HG02642 (cell line): ENCODE measurements around the gene PGC.

Source experiments
- ATAC-seq: cut with Tn5 transposase; IDR thresholded peaks from one replicate; pipeline ENCODE4 v1.9.1; 2021; ENCODE audit warnings: mild to moderate bottlenecking; ENCODE audit not compliant: unreplicated experiment, poor library complexity

The PGC gene

DNA sequence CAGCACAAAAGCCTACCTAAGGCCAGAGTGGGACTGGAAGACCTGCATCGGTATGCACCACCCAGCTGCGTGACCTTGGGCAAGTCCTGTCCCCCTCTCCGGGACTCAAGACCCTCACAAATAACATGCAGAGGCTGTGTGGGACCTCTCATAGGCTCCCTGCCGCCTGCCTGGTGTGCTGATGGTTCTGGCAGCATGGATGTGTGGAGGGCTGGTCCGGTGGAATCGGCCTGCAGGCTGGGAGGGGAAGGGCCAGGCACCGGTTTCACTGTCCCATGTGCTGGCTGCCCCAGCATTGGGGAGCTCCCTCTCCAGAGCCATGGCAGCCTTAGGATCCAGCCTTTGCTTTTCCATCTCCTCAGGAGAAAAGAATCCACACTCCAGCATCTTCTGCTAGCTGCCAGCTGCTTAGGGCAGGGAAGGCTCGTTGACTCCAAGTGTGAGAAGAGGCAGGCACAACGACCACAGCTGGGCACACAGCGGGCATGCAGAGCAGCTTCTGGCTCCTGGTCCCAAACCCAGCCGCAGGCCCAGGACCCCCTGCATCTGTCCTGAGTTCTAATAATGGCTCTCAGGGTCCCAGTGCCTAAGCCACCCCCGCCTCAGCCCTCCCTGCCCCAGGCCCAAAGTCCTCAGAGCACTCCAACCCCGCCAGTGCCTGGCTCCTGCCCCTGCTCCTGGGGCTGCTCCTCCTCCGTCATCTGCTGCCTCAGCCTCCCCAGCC lies 44.3 kb downstream of the PGC start:
- no peak for ATAC-seq

DNA sequence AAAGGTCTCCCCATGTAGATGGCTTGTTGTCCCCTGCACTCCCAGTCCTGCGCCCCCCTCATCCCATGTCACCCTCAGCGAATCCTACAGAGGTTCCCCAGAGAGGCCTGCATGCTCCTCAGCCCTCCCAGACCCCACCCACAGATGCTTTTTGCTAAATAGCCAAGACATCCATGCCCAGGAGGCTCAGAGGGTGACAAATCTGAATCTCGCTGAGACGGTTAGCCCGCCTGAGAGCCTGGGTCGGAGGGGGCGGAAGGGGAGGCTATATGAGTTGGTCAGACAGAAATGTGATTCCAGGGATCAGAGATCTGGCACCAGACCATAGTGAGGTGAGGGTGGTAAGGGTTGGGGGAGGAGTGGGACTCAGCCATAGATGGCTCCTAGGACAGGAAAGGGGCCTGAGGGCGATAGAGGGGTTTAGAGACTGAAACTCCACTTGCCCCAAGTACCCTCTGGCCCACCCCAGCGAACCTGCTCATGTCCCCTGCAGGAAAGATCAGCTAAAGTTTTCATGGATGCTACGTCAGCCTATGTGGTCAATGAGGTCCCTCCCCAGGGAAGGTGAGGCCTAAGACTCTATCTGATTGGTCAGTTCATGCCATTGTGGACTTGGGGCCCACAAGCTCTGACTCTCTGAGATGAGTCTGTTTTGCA lies 45.0 kb downstream of the PGC start:
- ATAC-seq, result no peak

DNA sequence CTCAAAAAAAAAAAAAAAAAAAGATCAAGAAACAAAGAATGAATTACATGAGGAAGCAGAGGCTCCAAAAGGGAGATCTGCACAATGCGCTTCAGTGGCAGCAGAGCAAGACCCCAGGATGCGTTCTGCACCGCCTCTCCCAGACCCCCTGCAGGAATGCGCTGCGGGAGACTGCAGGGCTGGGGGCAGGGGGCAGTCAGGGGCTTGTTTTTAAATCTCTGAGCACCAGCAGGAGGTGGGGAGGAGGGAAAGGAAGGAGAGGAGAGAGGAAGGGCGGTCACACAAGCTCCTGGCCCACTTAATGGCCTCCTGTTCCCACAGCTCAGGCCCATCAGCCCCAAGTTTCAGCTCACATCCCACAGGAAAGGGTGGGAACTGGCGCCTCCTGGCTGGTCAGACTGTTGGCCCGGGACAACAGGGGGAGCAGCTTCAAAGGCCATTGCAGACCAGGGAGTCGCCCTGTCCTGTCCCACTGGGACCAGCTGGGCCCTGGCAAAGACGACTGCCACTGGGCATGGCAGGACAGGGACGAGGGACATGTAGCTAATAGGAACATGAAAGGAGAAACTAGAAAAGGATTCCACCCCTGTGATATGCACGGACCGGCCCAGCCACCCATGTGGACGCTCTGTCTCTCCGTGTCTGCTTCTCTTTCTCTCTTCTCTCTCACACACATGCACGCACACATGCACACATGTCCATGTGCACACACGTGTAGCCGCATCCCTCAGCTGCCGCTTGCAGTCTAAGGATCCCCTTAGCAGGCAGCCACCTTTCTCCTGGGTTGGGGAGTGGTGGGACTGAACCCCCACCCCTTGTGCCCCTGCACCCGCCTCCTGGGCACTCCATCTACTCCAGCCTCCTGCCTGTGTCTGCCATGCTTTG lies 46.5 kb downstream of the PGC start:
- no peak for ATAC-seq

DNA sequence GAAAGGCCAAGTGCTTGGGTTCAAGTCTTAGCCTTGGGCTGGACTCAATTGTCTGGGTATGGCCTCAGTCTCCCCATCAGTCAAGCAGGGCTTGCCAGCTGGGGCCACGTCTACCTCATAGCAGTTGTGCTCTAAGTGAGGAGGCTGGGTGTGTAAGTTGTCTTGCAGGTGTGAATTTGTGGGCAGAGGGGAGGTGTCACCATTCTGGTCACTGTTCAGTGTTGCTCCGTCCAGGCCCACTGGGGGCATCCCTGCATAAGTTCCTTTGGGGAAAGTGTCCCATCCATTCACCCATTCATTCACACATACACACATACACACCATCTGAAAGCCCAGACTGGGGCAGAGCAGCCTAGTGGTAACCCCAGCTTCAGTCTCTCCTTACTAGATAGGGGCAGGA lies 48.1 kb downstream of the PGC start:
- no peak for ATAC-seq

DNA sequence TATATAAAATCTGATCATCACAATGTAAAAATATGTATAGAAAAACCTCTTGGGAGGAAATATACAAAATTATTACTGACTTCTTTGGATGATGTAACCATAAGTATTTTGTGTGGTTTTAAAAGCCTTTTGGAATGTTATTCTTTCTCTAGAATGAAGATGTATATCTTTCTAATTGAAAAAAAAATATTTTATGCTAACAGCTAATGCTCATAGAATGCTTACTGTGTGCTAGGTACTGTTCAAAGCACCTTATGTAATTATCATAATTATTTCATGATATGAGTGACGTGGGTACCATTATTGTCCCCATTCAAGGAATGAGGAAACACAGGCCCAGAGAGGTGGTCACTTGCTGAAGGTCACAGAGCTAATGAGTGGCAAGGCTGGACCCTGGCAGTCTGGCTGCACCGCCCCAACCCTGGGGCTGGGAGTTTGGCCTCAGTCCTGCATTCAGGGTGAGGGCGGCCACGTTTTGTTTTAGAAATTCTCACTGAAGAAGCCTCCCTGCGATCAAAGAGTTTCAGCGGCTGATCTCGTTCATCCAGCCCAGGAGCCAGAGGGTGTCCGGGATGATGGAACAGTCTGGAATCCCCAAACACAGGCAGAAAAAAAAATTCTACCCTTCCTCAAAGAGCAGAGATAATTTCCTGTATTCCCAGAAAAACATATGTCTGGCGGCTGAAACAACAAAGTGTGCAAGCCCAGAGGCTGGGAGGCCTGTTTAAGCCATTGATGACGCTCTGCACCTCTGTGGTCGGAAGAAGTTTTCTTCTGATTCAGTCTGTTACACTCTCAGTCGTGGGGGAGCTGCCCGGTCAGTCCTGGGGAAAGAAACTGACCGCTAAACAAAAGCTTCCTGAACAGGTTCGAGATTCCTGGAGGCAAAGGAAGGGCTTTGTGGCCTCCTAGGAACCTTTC lies 49.1 kb downstream of the PGC start:
- ATAC-seq, result no peak

DNA sequence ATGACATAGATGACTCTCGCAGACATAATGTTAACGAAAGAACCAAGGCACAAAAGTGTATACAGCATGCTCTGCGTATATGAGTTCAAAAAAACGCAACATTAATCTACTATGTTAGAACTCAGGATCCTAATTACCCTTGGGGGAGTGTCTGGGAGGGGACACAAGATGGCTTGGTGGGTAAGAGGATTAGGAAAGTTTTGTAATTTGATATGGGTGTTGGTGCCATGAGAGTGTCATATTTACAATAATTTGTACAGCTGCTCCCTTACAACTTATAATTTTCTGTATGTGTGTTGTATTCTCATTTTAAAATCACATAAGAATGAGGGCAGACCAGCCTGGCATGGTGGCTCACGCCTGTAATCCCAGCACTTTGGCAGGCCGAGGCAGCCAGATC lies 50.4 kb downstream of the PGC start:
- ATAC-seq, result no peak

DNA sequence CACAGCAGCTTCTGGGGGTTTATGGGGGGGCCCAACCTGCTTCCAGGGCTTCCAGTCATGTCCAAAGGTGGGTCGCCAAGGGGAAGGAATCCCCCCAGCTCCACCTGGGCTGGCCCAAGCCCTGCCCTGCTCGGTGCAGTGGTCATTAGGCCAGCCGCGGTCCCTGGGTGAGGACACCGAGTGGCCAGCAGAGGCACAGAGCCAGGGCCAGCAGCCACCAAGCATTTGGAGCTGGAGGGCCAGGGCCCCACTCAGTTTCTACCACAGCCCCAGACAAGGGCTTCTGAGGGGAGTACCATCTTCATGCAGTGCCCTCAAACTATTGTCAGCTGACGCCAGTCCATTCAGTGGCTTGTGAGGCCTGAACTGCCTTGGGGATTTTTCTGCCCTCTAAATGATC lies 51.4 kb downstream of the PGC start:
- ATAC-seq, result no peak

DNA sequence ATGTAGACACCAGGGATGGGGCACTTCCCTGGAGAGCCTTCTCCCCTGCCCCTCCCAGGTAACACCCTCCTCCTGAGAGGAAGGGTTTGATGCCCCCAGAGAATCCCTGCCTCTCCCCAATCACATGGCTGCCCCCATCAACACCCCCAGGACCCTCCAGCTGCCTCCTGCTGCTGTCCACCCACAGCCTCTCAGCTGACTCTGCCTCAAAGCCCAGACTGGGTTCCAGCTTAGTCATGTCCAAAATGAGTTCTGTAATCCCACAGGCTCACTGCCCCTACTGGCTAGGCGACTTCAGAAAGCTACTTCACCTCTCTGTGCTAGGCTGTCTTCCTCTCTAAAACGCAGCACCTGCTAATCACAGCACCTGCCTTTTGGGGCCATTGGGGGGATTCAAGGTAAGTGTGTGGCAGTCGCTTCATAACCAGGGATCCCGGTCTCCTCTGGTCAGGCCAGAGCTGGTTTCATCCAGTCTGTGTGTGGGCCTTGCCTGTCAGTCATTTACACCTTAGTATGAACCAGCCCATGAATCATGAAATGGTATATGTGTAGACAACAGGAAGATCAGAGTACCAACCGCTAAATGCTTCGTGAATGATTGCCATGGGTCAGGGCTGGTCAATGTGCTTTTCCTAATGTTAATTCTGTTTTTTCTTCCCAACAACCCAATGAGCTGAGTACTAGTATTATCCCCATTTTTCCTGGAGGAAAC lies 52.2 kb downstream of the PGC start:
- ATAC-seq, result no peak

DNA sequence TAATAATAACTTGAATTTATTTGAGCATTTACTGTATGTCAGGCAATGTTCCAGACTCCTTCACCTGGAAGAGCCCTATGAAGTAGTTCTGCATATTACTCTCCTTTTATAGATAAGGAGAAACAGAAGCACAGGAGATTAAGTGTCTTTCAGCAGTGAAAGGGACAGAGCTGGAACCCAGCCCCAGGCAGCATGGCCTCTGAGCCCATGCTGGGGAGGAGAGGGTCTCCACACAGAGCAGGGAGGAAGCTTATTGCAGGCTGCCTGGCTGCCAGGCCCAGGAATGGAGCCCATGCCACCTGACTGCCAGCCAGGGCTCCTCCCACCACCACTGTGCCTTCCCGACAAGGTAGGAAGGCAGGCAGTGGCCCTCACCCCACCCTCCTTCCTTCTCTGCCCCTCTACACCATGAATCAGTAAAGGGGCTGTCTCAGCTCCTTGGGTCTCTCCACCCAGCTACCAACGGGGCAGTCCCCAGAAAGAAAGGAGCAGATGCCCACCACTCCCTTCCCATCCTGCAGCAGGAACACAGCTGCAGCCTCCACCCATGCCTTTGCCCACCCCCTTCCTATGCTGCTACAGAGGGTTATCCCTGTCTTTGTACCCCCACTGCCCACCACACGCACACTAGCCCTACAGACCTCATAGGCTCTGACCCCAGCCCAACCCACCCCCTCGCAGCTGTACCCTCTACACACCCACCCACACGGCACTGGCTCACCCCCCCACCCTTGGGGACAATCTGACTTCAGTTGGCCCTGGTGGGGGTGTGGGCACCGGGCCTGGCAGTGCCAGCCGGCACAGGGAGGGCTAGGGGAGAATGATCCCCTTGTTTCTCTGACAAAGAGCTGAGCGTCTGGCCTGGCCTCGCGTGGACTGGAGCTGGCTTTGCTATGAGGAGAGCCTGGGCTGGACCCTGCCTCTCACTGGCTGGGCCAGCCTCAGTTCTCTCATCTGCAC lies 53.6 kb downstream of the PGC start:
- ATAC-seq, result no peak

DNA sequence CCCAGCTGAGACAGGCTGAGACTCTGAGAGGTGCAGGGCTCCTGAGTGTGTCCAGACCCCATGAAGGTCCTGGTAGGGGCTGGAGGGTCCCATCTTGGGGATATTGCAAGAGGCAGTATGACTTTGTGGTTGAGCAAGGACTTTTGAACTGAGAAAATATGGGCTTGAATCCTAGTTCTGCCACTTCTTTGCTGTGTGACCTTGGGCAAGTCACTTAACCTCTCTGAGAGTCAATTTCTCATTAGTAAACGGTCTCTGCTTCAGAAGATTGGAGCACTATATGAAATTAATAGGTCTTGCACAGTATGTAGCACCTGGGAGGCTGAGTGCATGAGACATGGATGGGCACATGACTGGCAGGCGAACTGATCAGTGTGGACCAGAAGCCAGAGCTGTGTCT lies 54.5 kb downstream of the PGC start:
- no peak for ATAC-seq

DNA sequence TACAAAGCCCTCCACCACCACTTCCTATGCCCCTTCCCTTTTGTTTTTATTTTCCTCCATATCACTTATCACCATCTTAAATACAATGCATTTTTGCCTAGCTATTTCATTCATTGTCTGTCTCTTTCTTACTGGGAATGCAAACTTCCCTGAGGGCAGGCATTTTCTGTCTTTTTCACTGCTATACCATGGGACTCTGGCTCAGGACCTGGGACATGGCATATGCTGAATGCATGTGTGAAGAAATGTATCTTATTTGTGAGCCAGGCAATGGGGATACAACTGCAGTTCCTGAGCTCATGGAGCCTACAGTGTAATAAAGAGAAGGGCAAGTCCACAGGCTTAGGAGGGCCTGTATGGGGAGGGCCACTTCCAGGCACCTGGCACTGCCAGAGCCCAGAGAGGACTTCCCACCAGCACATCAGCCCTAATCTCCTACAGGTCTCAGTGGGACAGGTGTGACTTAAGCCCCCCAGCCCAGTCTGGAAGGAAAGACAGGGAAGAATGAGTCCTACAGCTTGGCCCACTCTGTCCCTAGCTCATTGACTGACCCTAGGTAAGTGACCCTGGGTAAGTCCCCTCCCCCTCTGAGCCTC lies 55.0 kb downstream of the PGC start:
- no peak for ATAC-seq

DNA sequence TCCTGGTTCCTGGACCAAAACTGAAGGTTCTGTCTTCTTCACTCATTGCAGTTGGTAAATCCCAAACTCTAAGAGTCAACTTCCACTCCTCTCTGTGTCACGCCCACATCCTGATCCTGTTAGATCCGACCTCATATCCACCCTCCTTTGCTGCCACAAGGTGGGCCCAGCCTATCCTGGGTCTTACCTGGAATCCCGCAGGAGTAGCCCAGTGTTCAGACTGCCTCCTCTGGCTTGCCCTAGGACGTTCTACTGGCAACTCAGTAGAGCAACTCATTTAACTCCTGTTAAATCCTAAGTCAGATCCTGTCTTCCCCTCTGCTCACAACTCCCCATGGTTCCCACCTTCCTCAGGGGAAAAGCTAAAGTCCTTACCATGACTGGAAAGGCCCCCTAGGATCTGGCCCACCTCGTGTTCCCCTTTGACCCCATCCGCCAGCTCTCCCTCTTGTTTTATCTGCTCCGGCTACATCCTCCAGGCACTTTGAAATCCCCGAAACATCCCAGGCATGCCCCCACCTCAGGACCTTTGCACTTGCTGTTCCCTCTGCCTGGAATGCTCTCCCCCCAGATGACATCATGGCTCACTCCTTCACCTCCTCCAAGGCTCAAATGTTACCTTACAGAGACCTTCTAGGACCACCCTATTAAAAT lies 55.6 kb downstream of the PGC start:
- no peak for ATAC-seq

DNA sequence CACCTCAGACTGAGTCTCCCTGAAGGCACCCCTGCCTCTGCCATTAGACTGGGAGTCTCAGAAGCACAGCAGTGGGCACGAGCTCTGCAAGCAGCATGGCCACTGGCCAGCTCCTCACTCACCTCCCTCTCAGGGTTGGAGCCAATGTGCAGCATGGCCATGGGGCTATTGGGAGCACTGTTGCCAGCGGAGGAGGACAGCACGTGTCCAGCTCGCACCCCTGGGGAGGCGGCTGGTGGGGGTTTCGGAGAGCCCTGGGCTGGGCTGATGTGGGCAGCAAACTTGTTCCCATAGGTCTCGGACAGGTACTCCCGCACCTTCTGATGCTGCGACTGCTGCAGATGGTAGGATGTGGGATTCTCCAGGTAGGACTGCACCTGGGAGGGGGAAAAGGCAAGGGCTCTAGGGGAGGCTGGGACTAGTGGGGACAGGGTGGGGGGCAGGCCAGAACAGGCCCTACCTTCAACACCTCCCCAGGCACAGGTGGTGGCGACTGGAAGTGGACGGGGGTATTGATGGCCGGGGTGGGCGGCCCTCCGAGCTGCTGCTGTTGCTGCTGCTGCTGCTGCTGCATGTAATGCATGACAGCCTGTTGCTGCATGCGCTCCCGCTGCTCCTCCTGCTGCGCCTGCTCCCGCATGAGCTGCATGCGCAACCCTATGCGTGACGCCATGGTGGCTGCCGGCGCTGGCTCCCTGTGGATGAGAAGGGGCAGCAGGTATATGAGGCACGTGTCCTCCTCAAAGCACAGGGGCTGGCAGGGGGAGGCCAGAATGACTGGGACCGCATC lies 56.5 kb downstream of the PGC start:
- ATAC-seq, result no peak

DNA sequence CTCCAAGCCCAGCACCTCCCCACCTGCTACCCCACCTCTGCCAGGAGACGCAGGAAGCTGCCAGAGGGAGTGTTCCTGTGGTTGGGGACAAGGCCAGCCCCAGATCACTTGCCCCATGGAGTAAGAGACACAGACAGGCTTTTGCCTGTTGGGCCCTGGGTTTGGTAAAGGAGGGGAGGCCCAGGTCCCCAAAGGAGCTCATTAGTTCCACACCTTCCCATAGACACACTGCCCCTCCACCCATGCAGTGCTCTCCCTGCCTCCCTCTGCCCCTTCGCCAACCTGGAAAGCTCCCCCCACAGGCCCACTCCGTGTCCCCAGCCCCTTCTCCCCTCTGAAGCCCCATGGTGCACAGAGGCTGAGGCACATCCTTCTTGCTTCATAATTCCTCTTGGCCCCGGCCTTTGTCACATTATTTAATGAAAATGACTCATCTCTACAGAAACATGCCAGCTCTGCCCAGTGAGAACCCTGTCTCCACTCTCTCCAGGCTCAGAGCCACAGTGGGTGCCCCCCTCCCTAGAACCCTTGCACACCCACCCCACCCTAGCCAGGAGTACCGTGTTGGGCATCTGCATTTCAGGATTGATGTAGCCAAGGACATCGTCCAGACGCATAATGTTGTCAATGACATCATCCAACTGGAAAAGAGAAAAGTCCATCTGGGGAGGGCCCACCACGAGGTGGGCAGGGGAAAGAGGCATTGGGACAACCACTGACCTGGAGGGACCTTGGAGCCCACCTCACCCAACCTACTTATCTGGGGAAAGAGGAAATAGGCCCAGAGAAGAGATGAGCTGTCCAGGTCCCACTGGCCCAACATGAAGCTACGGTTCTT lies 57.8 kb downstream of the PGC start:
- ATAC-seq, result no peak

DNA sequence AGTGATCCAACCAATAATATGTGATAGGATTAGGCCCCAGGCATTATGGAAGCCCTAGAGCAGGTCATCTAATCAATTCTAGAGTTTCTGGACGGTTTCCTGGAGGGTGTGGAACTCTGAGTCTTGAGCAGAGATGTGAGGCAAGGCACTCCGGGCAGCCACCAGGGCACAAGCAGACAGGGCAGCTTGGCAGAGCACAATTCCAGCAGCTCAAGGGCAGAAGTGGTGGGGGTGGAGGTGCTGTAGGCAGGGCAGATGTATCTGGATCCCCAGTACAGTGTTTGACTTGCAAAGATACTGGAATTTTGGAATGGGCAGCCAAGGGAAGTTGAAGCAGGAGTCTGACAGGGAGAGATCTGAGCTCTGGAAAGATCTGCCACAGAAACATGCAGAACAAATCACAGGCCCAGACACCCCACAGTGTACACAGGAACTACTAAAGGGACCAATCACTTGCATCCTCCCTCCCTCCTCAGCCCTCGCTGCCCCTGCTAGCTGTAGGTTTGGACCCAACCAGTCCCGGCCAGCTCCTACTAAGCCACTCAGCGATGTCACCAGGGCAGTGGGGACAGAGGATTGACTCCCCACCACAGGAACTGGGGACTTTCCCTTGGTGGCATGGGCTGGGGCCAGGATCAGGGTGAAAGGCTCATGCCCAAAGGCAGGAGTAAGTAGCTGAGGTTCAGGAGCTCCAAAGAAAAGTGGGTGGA lies 58.8 kb downstream of the PGC start:
- no peak for ATAC-seq
